Left renal pelvis (tissue), 4 donors: Measurements from ENCODE around the gene PTPN3. TPM values are rescaled to one million over a fixed set of nuclear protein-coding genes. Genes with fewer than 3 reads are reported as not detected.

Source experiments
- DNase-seq, 4 donors: peaks; one replicate each; pipeline ENCODE4 v3.0.0-alpha.2; 2013; ENCODE audit warnings: low read depth in 4 of 4, low spot score in 3 of 4
- polyA plus RNA-seq, 4 donors: library from polyadenylated mRNA; unstranded; fragments of 120-200 nt; gene quantifications; one replicate each; pipeline ENCODE4 v1.2.1, GENCODE V29; 2013; ENCODE audit not compliant: insufficient read length in 4 of 4

The PTPN3 gene
- polyA plus RNA-seq, 4 donors, result 3.2 to 56.4 (median 51.1) TPM

GRCh38 chr9:109507421-109507838 is 9.3 kb upstream of the PTPN3 start:
- no peak for DNase-seq

- no peak for DNase-seq
Observed at GRCh38 chr9:109506097-109506712, 8.1 kb upstream of the PTPN3 start.

GRCh38 chr9:109504689-109505088 is 6.6 kb upstream of the PTPN3 start:
- no peak for DNase-seq

- no peak for DNase-seq
Observed at GRCh38 chr9:109500421-109500974, 2.4 kb upstream of the PTPN3 start.

- DNase-seq, result no peak
Observed at GRCh38 chr9:109499631-109500410, 1.7 kb upstream of the PTPN3 start.

GRCh38 chr9:109499093-109499630 is 1.1 kb upstream of the PTPN3 start:
- no peak for DNase-seq

GRCh38 chr9:109497226-109498153 is 617 bp downstream of the PTPN3 start:
- no peak for DNase-seq

GRCh38 chr9:109496841-109497225 is 1.3 kb downstream of the PTPN3 start:
- DNase-seq, result no peak

- DNase-seq, result no peak
Observed at GRCh38 chr9:109496218-109496617, 1.9 kb downstream of the PTPN3 start.

GRCh38 chr9:109493648-109494047 is 4.5 kb downstream of the PTPN3 start:
- DNase-seq, result no peak

- no peak for DNase-seq
Observed at GRCh38 chr9:109491590-109491989, 6.5 kb downstream of the PTPN3 start.

GRCh38 chr9:109488791-109489492 is 9.2 kb downstream of the PTPN3 start:
- no peak for DNase-seq

GRCh38 chr9:109488351-109488750 is 9.8 kb downstream of the PTPN3 start:
- DNase-seq, result no peak

GRCh38 chr9:109487247-109487646 is 10.9 kb downstream of the PTPN3 start:
- no peak for DNase-seq

GRCh38 chr9:109483744-109484429 is 14.2 kb downstream of the PTPN3 start:
- DNase-seq, result no peak

GRCh38 chr9:109482391-109482916 is 15.7 kb downstream of the PTPN3 start:
- no peak for DNase-seq

- DNase-seq, result no peak
Observed at GRCh38 chr9:109481856-109482255, 16.3 kb downstream of the PTPN3 start.

GRCh38 chr9:109479822-109480221 is 18.3 kb downstream of the PTPN3 start:
- no peak for DNase-seq

- no peak for DNase-seq
Observed at GRCh38 chr9:109478665-109479380, 19.3 kb downstream of the PTPN3 start.
